ENCODE results near the gene MAL. TPM values are rescaled to one million over a fixed set of nuclear protein-coding genes. Genes with fewer than 3 reads are reported as not detected.

Gene MAL
- total RNA-seq, 1 donor from 2014 or later, result not detected

GRCh38 chr2:95057535-95058370, 32.2 kb downstream of the MAL start:
- TF ChIP-seq CTCF (IDR thresholded peaks at IDR 0.05; ENCODE audit: unreplicated experiment), result no peak
- no peaks in the 10 kb centered on the region for H3K36me3 Mint-ChIP-seq (ENCODE audit: low read depth, unreplicated experiment)
- H3K4me3 Mint-ChIP-seq (ENCODE audit: unreplicated experiment), result peak overlapping the region; percentile 42
- H3K9me3 Mint-ChIP-seq (ENCODE audit: unreplicated experiment), result no peaks in the 10 kb centered on the region
- DNase-seq (ENCODE audit: low spot score), result no peak
- H3K27ac Mint-ChIP-seq (ENCODE audit: unreplicated experiment), result no peak overlapping the region
- H3K4me1 Mint-ChIP-seq (ENCODE audit: unreplicated experiment), result peaks cover 15% of the 10 kb centered on the region
- peaks cover 8% of the 10 kb centered on the region for H3K27me3 Mint-ChIP-seq (ENCODE audit: unreplicated experiment)

GRCh38 chr2:95058466-95058988, 33.0 kb downstream of the MAL start:
- Mint-ChIP-seq H3K27ac (ENCODE audit: unreplicated experiment) (no peak overlapping the region), H3K9me3 (ENCODE audit: unreplicated experiment) (no peaks in the 10 kb centered on the region), H3K36me3 (ENCODE audit: low read depth, unreplicated experiment) (no peaks in the 10 kb centered on the region), H3K4me3 (ENCODE audit: unreplicated experiment) (peak overlapping the region; percentile 42), H3K27me3 (ENCODE audit: unreplicated experiment) (peaks cover 9% of the 10 kb centered on the region), H3K4me1 (ENCODE audit: unreplicated experiment) (peaks cover 18% of the 10 kb centered on the region)
- DNase-seq (ENCODE audit: low spot score), result no peak
- no peak for TF ChIP-seq CTCF (IDR thresholded peaks at IDR 0.05; ENCODE audit: unreplicated experiment)

- Mint-ChIP-seq H3K9me3 (ENCODE audit: unreplicated experiment) (no peaks in the 10 kb centered on the region), H3K27ac (ENCODE audit: unreplicated experiment) (no peak overlapping the region), H3K4me1 (ENCODE audit: unreplicated experiment) (peaks cover 12% of the 10 kb centered on the region), H3K4me3 (ENCODE audit: unreplicated experiment) (no peak overlapping the region), H3K36me3 (ENCODE audit: low read depth, unreplicated experiment) (no peaks in the 10 kb centered on the region), H3K27me3 (ENCODE audit: unreplicated experiment) (peaks cover 12% of the 10 kb centered on the region)
- DNase-seq (ENCODE audit: low spot score), result no peak
- no peak for TF ChIP-seq CTCF (IDR thresholded peaks at IDR 0.05; ENCODE audit: unreplicated experiment)
Measured at GRCh38 chr2:95058989-95059641, 33.6 kb downstream of the MAL start.

- H3K9me3 Mint-ChIP-seq (ENCODE audit: unreplicated experiment), result no peaks in the 10 kb centered on the region
Measured at GRCh38 chr2:95059656-95060370, 34.3 kb downstream of the MAL start.

More at GRCh38 chr2:95059656-95060370, 34.3 kb downstream of the MAL start:
- DNase-seq (ENCODE audit: low spot score), result no peak
- peaks cover 9% of the 10 kb centered on the region for H3K4me1 Mint-ChIP-seq (ENCODE audit: unreplicated experiment)
- H3K36me3 Mint-ChIP-seq (ENCODE audit: low read depth, unreplicated experiment), result no peaks in the 10 kb centered on the region
- H3K27me3 Mint-ChIP-seq (ENCODE audit: unreplicated experiment), result peaks cover 12% of the 10 kb centered on the region
- no peak overlapping the region for H3K4me3 Mint-ChIP-seq (ENCODE audit: unreplicated experiment)
- no peak for TF ChIP-seq CTCF (IDR thresholded peaks at IDR 0.05; ENCODE audit: unreplicated experiment)
- H3K27ac Mint-ChIP-seq (ENCODE audit: unreplicated experiment), result no peak overlapping the region

All from endothelial cell (in vitro differentiated cells).